Measurements from ENCODE around the gene RNF182. TPM values are rescaled to one million over a fixed set of nuclear protein-coding genes. Genes with fewer than 3 reads are reported as not detected.
"Not testable (repeated sequence)": the region's sequence is repeated elsewhere in the genome, so short reads cannot be mapped to it uniquely, and the experiment has no call there.

Gene RNF182
- total RNA-seq, 2 experiments from 2014 or later, result 0.11 to 0.20 TPM

- H3K36me3 Mint-ChIP-seq (ENCODE audit: low read depth), result no peaks in the 10 kb centered on the region
- no peak for TF ChIP-seq CTCF (IDR thresholded peaks at IDR 0.05)
- Histone ChIP-seq H3K27ac (ENCODE audit: low read depth in 1 of 2, low read length in 2 of 2) (no peak overlapping the region), H3K4me3 (ENCODE audit: low read length) (no peak overlapping the region), H3K4me1 (ENCODE audit: insufficient read depth, low read length) (no peaks in the 10 kb centered on the region), H3K27me3 (ENCODE audit: control insufficient read depth in 1 of 2, insufficient read depth in 2 of 2, low read length in 2 of 2) (peaks cover under 1 to 10% of the 10 kb centered on the region in 2 experiments), H3K9me3 (ENCODE audit: control insufficient read depth in 1 of 2, insufficient read depth in 1 of 2, low read length in 2 of 2) (no peaks in the 10 kb centered on the region), H3K36me3 (ENCODE audit: insufficient read depth, low read length) (no peaks in the 10 kb centered on the region)
- CTCF ChIA-PET, result interaction anchor here (1.4 to 1.7 kb wide), 2 partner anchors 10 to 13 kb away, joined by 3 read pairs; no protein-coding TSS in a partner anchor
- intact Hi-C loops (cut with DNase I, micrococcal nuclease), result no loop called here
- H3K27me3 Mint-ChIP-seq, result peaks cover 16% of the 10 kb centered on the region
- ATAC-seq (ENCODE audit: poor library complexity) (no peak), DNase-seq (no peak)
- H3K4me3 Mint-ChIP-seq, result no peak overlapping the region
- no peaks in the 10 kb centered on the region for H3K9me3 Mint-ChIP-seq
- POLR2A ChIA-PET, result no interaction called here
- H3K4me1 Mint-ChIP-seq (ENCODE audit: low read depth), result peaks cover 14% of the 10 kb centered on the region
- H3K27ac Mint-ChIP-seq, result no peak overlapping the region
These were observed 10.6 kb downstream of the RNF182 start for GRCh38 chr6:13935190-13935880.

- H3K27ac Mint-ChIP-seq; H3K9me3 ChIP-seq (ENCODE audit: control insufficient read depth in 1 of 2, insufficient read depth in 1 of 2, low read length in 2 of 2); H3K4me1 ChIP-seq (ENCODE audit: insufficient read depth, low read length); H3K36me3 Mint-ChIP-seq (ENCODE audit: low read depth); H3K27me3 ChIP-seq (ENCODE audit: control insufficient read depth in 1 of 2, insufficient read depth in 2 of 2, low read length in 2 of 2); H3K27ac ChIP-seq (ENCODE audit: low read depth in 1 of 2, low read length in 2 of 2); POLR2A ChIA-PET; H3K4me3 ChIP-seq (ENCODE audit: low read length); H3K36me3 ChIP-seq (ENCODE audit: insufficient read depth, low read length); H3K9me3 Mint-ChIP-seq; intact Hi-C loops (cut with DNase I, micrococcal nuclease); H3K4me3 Mint-ChIP-seq; DNase-seq; ATAC-seq (ENCODE audit: poor library complexity): not testable (repeated sequence)
- Mint-ChIP-seq H3K27me3 (peaks cover 12% of the 10 kb centered on the region), H3K4me1 (ENCODE audit: low read depth) (peaks cover 14% of the 10 kb centered on the region)
- CTCF ChIA-PET, result interaction anchor here (1.4 to 1.7 kb wide), 2 partner anchors 10 to 12 kb away, joined by 3 read pairs; no protein-coding TSS in a partner anchor
These were observed 11.1 kb downstream of the RNF182 start for GRCh38 chr6:13935881-13936261.

- no peak for TF ChIP-seq CTCF (IDR thresholded peaks at IDR 0.05)
- ChIA-PET CTCF (no interaction called here), POLR2A (no interaction called here)
- H3K4me1 Mint-ChIP-seq (ENCODE audit: low read depth), result no peaks in the 10 kb centered on the region
- Histone ChIP-seq H3K27ac (ENCODE audit: low read depth in 1 of 2, low read length in 2 of 2) (no peak overlapping the region), H3K4me1 (ENCODE audit: insufficient read depth, low read length) (no peaks in the 10 kb centered on the region), H3K9me3 (ENCODE audit: control insufficient read depth in 1 of 2, insufficient read depth in 1 of 2, low read length in 2 of 2) (peaks cover 0 to 3% of the 10 kb centered on the region in 2 experiments), H3K4me3 (ENCODE audit: low read length) (no peak overlapping the region), H3K27me3 (ENCODE audit: control insufficient read depth in 1 of 2, insufficient read depth in 2 of 2, low read length in 2 of 2) (peaks cover 0 to 5% of the 10 kb centered on the region in 2 experiments), H3K36me3 (ENCODE audit: insufficient read depth, low read length) (no peaks in the 10 kb centered on the region)
- H3K27me3 Mint-ChIP-seq, result peaks cover 40% of the 10 kb centered on the region
- DNase-seq, result no peak
- intact Hi-C loops (cut with DNase I, micrococcal nuclease), result no loop called here
- no peak overlapping the region for H3K4me3 Mint-ChIP-seq
- no peaks in the 10 kb centered on the region for H3K36me3 Mint-ChIP-seq (ENCODE audit: low read depth)
- H3K27ac Mint-ChIP-seq, result no peak overlapping the region
- H3K9me3 Mint-ChIP-seq, result peaks cover 3% of the 10 kb centered on the region
- ATAC-seq (ENCODE audit: poor library complexity), result no peak
These were observed 17.1 kb downstream of the RNF182 start for GRCh38 chr6:13941902-13942301.

GRCh38 chr6:13943943-13944342, 19.2 kb downstream of the RNF182 start:
- peaks cover 9% of the 10 kb centered on the region for H3K9me3 Mint-ChIP-seq
- TF ChIP-seq CTCF (IDR thresholded peaks at IDR 0.05), result no peak
- H3K27ac ChIP-seq (ENCODE audit: low read depth in 1 of 2, low read length in 2 of 2), result no peak overlapping the region
- H3K36me3 Mint-ChIP-seq (ENCODE audit: low read depth), result no peaks in the 10 kb centered on the region
- peaks cover 49% of the 10 kb centered on the region for H3K27me3 Mint-ChIP-seq
- peaks cover 0 to 5% of the 10 kb centered on the region in 2 experiments for H3K27me3 ChIP-seq (ENCODE audit: control insufficient read depth in 1 of 2, insufficient read depth in 2 of 2, low read length in 2 of 2)
- POLR2A ChIA-PET, result no interaction called here
- ATAC-seq (ENCODE audit: poor library complexity), result no peak
- intact Hi-C loops (cut with DNase I, micrococcal nuclease), result no loop called here
- H3K4me1 Mint-ChIP-seq (ENCODE audit: low read depth), result no peaks in the 10 kb centered on the region
- H3K4me3 ChIP-seq (ENCODE audit: low read length), result no peak overlapping the region
- no peak overlapping the region for H3K27ac Mint-ChIP-seq
- no peak for DNase-seq
- H3K9me3 ChIP-seq (ENCODE audit: control insufficient read depth in 1 of 2, insufficient read depth in 1 of 2, low read length in 2 of 2), result peaks cover 3 to 4% of the 10 kb centered on the region in 2 experiments
- H3K36me3 ChIP-seq (ENCODE audit: insufficient read depth, low read length), result no peaks in the 10 kb centered on the region
- no peak overlapping the region for H3K4me3 Mint-ChIP-seq
- H3K4me1 ChIP-seq (ENCODE audit: insufficient read depth, low read length), result no peaks in the 10 kb centered on the region
- CTCF ChIA-PET, result no interaction called here

Data from CD4-positive, alpha-beta T cell (primary cell).